PC-3 (cell line): Measurements from ENCODE around the gene SYP.

ENCODE experiments used
- EZH2phosphoT487 ChIP-seq: fragments of 300-600 bp; sonication (generic); IDR thresholded peaks from 2 replicates; pipeline ENCODE4 v1.6.1; 2018; ENCODE audit warnings: mild to moderate bottlenecking, antibody characterized with exemption, low read length, borderline replicate concordance
- TF ChIP-seq, protein P1 (sequence below): fragments of 300-600 bp; sonication (generic); conservative IDR thresholded peaks from 2 replicates; pipeline ENCODE4 v1.5.1; 2017; ENCODE audit warnings: antibody characterized with exemption, low read depth, mild to moderate bottlenecking, low read length

GRCh38 chrX:49212861-49213260 lies 12.9 kb upstream of the SYP start:
- TF ChIP-seq, protein P1, sequence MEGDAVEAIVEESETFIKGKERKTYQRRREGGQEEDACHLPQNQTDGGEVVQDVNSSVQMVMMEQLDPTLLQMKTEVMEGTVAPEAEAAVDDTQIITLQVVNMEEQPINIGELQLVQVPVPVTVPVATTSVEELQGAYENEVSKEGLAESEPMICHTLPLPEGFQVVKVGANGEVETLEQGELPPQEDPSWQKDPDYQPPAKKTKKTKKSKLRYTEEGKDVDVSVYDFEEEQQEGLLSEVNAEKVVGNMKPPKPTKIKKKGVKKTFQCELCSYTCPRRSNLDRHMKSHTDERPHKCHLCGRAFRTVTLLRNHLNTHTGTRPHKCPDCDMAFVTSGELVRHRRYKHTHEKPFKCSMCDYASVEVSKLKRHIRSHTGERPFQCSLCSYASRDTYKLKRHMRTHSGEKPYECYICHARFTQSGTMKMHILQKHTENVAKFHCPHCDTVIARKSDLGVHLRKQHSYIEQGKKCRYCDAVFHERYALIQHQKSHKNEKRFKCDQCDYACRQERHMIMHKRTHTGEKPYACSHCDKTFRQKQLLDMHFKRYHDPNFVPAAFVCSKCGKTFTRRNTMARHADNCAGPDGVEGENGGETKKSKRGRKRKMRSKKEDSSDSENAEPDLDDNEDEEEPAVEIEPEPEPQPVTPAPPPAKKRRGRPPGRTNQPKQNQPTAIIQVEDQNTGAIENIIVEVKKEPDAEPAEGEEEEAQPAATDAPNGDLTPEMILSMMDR: no peak
- TF ChIP-seq EZH2phosphoT487: no peak
